T-helper 17 cell (primary cell): ENCODE measurements around the gene ADO. TPM values are rescaled to one million over a fixed set of nuclear protein-coding genes. Genes with fewer than 3 reads are reported as not detected.

Experiments
- ATAC-seq: fragments of 150-1000 bp; cut with Tn5 transposase; 2 replicates; pipeline ENCODE4 v1.10.0; 2021; ENCODE audit warnings: mild to moderate bottlenecking, moderate library complexity
- DNase-seq, 3 donors: peaks; one replicate each; pipeline versions ENCODE4 v3.0.0 to v3.0.0-alpha.2; 2020 to 2021
- H3K9me3 ChIP-seq: one replicate; pipeline ENCODE4 v1.7.0; 2013; ENCODE audit warnings: low read length, mild to moderate bottlenecking; ENCODE audit not compliant: control insufficient read depth, poor library complexity, severe bottlenecking
- H3K27ac Mint-ChIP-seq: one replicate; pipeline ENCODE4 v1.8.0; 2022; ENCODE audit warnings: mild to moderate bottlenecking, moderate library complexity, mixed read lengths
- H3K27me3 Mint-ChIP-seq: one replicate; pipeline ENCODE4 v1.8.0; 2022; ENCODE audit warnings: mixed read lengths
- H3K36me3 Mint-ChIP-seq: one replicate; pipeline ENCODE4 v1.8.0; 2022; ENCODE audit warnings: low read depth, mixed read lengths
- H3K4me1 Mint-ChIP-seq: one replicate; pipeline ENCODE4 v1.8.0; 2022; ENCODE audit warnings: mild to moderate bottlenecking, mixed read lengths
- H3K4me3 Mint-ChIP-seq: one replicate; pipeline ENCODE4 v1.8.0; 2022; ENCODE audit warnings: mild to moderate bottlenecking, moderate library complexity, mixed read lengths
- total RNA-seq, 4 donors: library from RNA in 2 of 4; stranded (reverse) in 2 of 4; gene quantifications; one replicate each; pipeline ENCODE4 v1.2.3 and lab custom pipeline; 2022 to 2026

ADO gene
- 10 to 100 TPM in 1 of 2 donors, 1 to 10 TPM in 1; 10.0 to 11.2 TPM for total RNA-seq
- 24.6 to 52.5 reads per million in 2 donors for total RNA-seq (lab: John Stamatoyannopoulos, UW)

GRCh38 chr10:62804356-62805230, at the start of gene ADO:
Gene ADO (plus strand): TSS chr10:62804720. CDS start chr10:62805060, 340 bp downstream.
- peak within 1 kb of the TSS; percentile 95 for H3K4me3 Mint-ChIP-seq
- H3K27ac Mint-ChIP-seq: peak within 1 kb of the TSS; percentile 99
- H3K27me3 Mint-ChIP-seq: peaks cover 11% of the 10 kb centered on the region
- peaks cover 28% of the 10 kb centered on the region for H3K4me1 Mint-ChIP-seq
- DNase-seq (peak; percentile 66 to 71 (median 68)), ATAC-seq (peak; percentile 93)
- H3K9me3 ChIP-seq: no peaks in the 10 kb centered on the region
- H3K36me3 Mint-ChIP-seq: peaks cover 8% of the 10 kb centered on the region

DNA sequence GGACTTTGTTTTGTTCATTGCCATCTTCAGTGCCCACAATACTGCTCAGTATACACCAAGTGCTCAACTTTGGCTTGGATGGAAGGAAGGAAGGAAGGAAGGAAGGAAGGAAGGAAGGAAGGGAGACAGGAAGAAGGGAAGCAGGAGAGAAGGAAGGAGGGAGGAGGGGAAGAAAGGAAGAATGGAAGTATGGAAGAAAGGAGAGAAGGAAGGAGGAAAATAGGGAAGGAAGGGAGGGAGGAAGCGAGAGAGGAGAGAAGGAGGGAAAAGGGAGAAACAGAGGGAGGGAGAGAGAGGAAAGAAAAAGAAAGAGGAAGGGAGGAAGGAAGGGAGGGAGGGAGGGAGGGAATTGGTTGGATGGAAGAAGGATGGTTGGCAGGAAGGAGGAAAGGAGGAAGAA, 49.6 kb upstream of the ADO start:
- ATAC-seq (no peak), DNase-seq (no peak)
- Mint-ChIP-seq H3K27me3 (no peaks in the 10 kb centered on the region), H3K4me1 (peaks cover 23% of the 10 kb centered on the region), H3K4me3 (peak overlapping the region; percentile 22), H3K36me3 (no peaks in the 10 kb centered on the region), H3K27ac (peak overlapping the region; percentile 71)
- H3K9me3 ChIP-seq: no peaks in the 10 kb centered on the region

GRCh38 chr10:62755662-62756653, 48.6 kb upstream of the ADO start:
- Mint-ChIP-seq H3K4me3 (peak overlapping the region; percentile 10), H3K27me3 (no peaks in the 10 kb centered on the region), H3K36me3 (no peaks in the 10 kb centered on the region), H3K4me1 (peaks cover 23% of the 10 kb centered on the region), H3K27ac (peak overlapping the region; percentile 71)
- H3K9me3 ChIP-seq: no peaks in the 10 kb centered on the region
- DNase-seq (no peak), ATAC-seq (peak; percentile 82)

DNA sequence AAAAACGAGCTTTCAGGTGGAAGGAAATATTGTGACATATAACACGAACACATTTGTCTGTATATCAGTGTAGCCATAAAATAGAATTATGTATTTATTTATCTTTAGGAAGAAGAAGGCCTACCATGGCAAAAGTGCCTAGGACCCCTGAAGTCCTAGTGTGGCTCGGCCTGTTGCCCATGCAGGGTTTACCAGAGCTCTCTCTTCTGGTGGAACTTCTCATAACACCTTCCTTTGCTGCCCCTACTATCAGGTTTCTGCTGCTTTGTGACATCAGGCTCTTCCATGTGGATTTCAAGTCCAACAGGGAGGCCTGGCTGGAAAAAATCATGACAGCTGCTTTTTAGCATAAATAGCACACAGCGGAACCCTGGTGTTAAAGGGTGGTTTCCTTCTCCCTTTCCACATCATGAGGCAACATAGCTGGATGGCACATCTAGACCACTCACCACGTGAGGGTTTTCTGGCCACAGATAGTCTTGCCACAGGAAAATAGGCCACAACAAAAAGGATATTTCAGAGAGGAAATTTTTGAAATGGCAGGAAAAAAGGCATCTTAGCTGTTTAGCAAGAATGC, 44.8 kb upstream of the ADO start:
- Mint-ChIP-seq H3K36me3 (no peaks in the 10 kb centered on the region), H3K27me3 (no peaks in the 10 kb centered on the region), H3K4me1 (peaks cover 19% of the 10 kb centered on the region), H3K4me3 (no peak overlapping the region), H3K27ac (no peak overlapping the region)
- ATAC-seq: no peak
- no peaks in the 10 kb centered on the region for H3K9me3 ChIP-seq
- DNase-seq: no peak

GRCh38 chr10:62760401-62760800, 44.1 kb upstream of the ADO start:
- DNase-seq (no peak), ATAC-seq (no peak)
- H3K4me1 Mint-ChIP-seq: peaks cover 12% of the 10 kb centered on the region
- H3K9me3 ChIP-seq: no peaks in the 10 kb centered on the region
- H3K4me3 Mint-ChIP-seq: no peak overlapping the region
- H3K27me3 Mint-ChIP-seq: no peaks in the 10 kb centered on the region
- no peak overlapping the region for H3K27ac Mint-ChIP-seq
- no peaks in the 10 kb centered on the region for H3K36me3 Mint-ChIP-seq

DNA sequence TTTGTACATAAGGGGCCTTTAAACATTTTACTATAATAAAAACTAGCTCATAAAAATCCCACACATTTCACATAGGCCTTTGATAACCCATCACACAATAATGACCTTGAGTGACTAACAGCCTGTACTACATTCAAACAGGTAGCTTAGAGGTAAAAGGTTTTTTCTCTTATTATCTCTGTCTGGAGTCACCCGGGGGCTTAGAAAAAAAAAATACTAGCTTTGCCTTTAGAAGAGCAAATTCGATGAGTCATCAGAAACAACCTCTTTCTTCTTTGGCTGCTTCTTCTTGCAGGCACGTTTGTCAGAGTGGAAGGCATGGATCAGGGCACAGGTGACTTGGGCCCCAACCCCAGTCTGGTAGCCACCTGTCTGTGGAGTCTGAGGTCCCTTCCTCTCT, 43.4 kb upstream of the ADO start:
- H3K36me3 Mint-ChIP-seq: no peaks in the 10 kb centered on the region
- no peak overlapping the region for H3K27ac Mint-ChIP-seq
- no peaks in the 10 kb centered on the region for H3K27me3 Mint-ChIP-seq
- no peaks in the 10 kb centered on the region for H3K9me3 ChIP-seq
- DNase-seq: no peak
- H3K4me1 Mint-ChIP-seq: peaks cover 9% of the 10 kb centered on the region
- H3K4me3 Mint-ChIP-seq: no peak overlapping the region
- ATAC-seq: no peak

- no peaks in the 10 kb centered on the region for H3K27me3 Mint-ChIP-seq
- H3K36me3 Mint-ChIP-seq: no peaks in the 10 kb centered on the region
- no peaks in the 10 kb centered on the region for H3K9me3 ChIP-seq
- DNase-seq: no peak
- peak overlapping the region; percentile 14 for H3K27ac Mint-ChIP-seq
- H3K4me1 Mint-ChIP-seq: peaks cover 9% of the 10 kb centered on the region
- no peak overlapping the region for H3K4me3 Mint-ChIP-seq
- ATAC-seq: no peak
Observed at GRCh38 chr10:62763155-62763554, 41.4 kb upstream of the ADO start.

GRCh38 chr10:62764011-62764410, 40.5 kb upstream of the ADO start:
- ATAC-seq: no peak
- Mint-ChIP-seq H3K4me1 (peaks cover 9% of the 10 kb centered on the region), H3K27me3 (no peaks in the 10 kb centered on the region)

DNA sequence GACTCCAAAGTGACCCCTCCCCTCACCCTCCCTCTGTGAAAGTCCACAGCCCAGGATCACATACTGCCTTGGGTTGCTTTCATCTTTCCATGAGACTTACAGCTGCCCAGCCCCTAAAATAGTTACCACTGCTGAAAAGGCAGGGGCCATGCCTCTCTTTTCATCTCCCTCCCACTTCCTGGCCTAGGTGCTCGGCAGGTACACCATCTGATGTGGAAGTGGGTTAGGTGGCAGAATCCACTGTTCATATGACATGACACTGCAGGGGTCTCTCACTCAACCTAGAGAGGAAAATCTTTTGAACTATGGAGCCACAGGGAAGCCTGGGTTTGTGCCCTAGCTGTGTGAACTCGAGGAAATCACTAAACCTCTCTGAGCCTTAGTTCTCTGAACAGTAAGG, 38.8 kb upstream of the ADO start:
- Mint-ChIP-seq H3K4me1 (peaks cover 9% of the 10 kb centered on the region), H3K36me3 (no peaks in the 10 kb centered on the region), H3K27me3 (no peaks in the 10 kb centered on the region), H3K4me3 (no peak overlapping the region), H3K27ac (no peak overlapping the region)
- DNase-seq (no peak), ATAC-seq (no peak)
- no peaks in the 10 kb centered on the region for H3K9me3 ChIP-seq

More at GRCh38 chr10:62764011-62764410, 40.5 kb upstream of the ADO start:
- H3K4me3 Mint-ChIP-seq: no peak overlapping the region
- no peaks in the 10 kb centered on the region for H3K36me3 Mint-ChIP-seq
- no peaks in the 10 kb centered on the region for H3K9me3 ChIP-seq
- DNase-seq: no peak
- H3K27ac Mint-ChIP-seq: no peak overlapping the region

DNA sequence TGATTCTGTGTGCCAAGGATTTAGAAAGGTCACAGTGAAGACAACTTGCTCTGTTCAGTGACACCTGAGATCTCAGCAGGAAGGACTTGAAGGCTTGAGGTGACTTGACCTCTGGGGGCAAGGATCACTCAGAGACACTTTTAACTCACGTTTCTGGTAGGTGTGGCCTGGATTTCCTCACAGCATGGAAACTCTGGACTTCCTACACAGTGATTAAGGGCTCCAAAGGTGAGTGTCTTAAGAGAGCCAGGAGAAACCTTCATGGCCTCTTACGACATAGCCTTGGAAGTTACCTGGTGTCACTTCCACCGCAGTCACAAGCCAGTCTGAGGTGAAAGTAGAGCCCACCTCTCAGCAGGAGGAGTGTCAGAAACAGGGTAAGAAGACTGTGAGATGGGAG, 38.1 kb upstream of the ADO start:
- DNase-seq: no peak
- ATAC-seq: no peak
- Mint-ChIP-seq H3K4me1 (peaks cover 9% of the 10 kb centered on the region), H3K4me3 (no peak overlapping the region), H3K27me3 (no peaks in the 10 kb centered on the region), H3K27ac (no peak overlapping the region), H3K36me3 (no peaks in the 10 kb centered on the region)
- no peaks in the 10 kb centered on the region for H3K9me3 ChIP-seq

DNA sequence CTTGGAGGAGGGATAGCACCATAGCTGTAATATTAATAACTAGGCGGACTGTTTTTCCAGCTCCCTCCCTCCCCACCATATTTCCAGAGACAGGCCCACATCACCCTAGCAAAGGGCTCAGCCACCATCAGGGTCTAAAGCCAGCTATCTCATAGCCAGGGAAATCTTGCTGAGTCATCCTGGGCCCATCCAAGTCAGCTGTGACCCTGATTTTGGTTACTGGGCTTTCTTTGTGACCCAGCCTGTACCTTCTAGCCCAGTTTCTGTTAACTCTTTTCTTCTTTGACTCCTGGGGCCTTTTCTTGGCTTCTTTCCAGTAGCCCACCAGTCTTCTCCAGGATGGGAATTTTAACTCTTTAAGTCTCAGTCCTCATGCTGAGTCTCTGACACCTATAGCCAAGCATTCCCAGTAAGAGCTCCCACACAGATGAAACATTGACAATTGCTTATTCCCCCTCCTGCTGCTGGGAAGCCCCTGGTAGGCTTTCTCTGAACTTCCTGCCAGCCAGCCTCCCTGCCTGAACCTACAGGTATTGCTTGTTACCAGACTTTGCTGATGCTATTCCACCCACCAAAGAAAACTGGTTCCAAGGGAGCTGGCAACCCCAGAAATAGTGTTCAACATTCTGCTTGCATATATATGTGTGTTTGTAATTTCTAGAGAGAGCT, 34.8 kb upstream of the ADO start:
- H3K4me1 Mint-ChIP-seq: peaks cover 12% of the 10 kb centered on the region
- DNase-seq (no peak), ATAC-seq (no peak)
- no peaks in the 10 kb centered on the region for H3K9me3 ChIP-seq
- no peaks in the 10 kb centered on the region for H3K36me3 Mint-ChIP-seq
- no peak overlapping the region for H3K27ac Mint-ChIP-seq
- no peak overlapping the region for H3K4me3 Mint-ChIP-seq
- H3K27me3 Mint-ChIP-seq: peaks cover 12% of the 10 kb centered on the region

GRCh38 chr10:62772186-62772974, 32.1 kb upstream of the ADO start:
- DNase-seq (no peak), ATAC-seq (no peak)
- Mint-ChIP-seq H3K27me3 (peaks cover 12% of the 10 kb centered on the region), H3K4me1 (peaks cover 3% of the 10 kb centered on the region), H3K36me3 (no peaks in the 10 kb centered on the region), H3K27ac (no peak overlapping the region), H3K4me3 (no peak overlapping the region)
- no peaks in the 10 kb centered on the region for H3K9me3 ChIP-seq
